K562 (cell line): ENCODE results near the gene PTCD3. TPM values are rescaled to one million over a fixed set of nuclear protein-coding genes. Genes with fewer than 3 reads are reported as not detected.

Experiments
- AFF1 ChIP-seq, 2 experiments: fragments of 450-650 bp; IDR thresholded peaks; 2 replicates each; pipeline ENCODE4 v1.6.1; 2018; ENCODE audit warnings: mild to moderate bottlenecking in 2 of 2, low read depth in 1 of 2; ENCODE audit not compliant: partially characterized antibody in 2 of 2
- ATF6 ChIP-seq: sonication (generic); formaldehyde crosslinking; IDR thresholded peaks from 2 replicates; pipeline ENCODE4 v1.4.0; 2020; ENCODE audit warnings: mild to moderate bottlenecking, missing genetic modification reagents
- ATF7 ChIP-seq: fragments of 450-650 bp; IDR thresholded peaks from 2 replicates; pipeline ENCODE4 v1.7.1; 2014; ENCODE audit warnings: mild to moderate bottlenecking, moderate library complexity
- CBFB ChIP-seq: sonication (generic); formaldehyde crosslinking; IDR thresholded peaks from 2 replicates; pipeline ENCODE4 v1.4.0; 2020; ENCODE audit warnings: mild to moderate bottlenecking, missing genetic modification reagents
- CC2D1A ChIP-seq: fragments of 450-650 bp; IDR thresholded peaks from 2 replicates; pipeline ENCODE4 v1.6.1; 2017; ENCODE audit warnings: mild to moderate bottlenecking
- CREB3L1 ChIP-seq: fragments of 450-650 bp; IDR thresholded peaks from 2 replicates; pipeline ENCODE4 v1.6.1; 2014; ENCODE audit warnings: low read depth, mild to moderate bottlenecking, moderate library complexity, borderline replicate concordance
- CSDE1 ChIP-seq, 2 experiments: fragments of 450-650 bp; IDR thresholded peaks; 2 replicates each; pipeline ENCODE4 v1.6.1; 2016; ENCODE audit warnings: mild to moderate bottlenecking in 1 of 2
- DIDO1 ChIP-seq: fragments of 450-650 bp; IDR thresholded peaks from 2 replicates; pipeline ENCODE4 v1.6.1; 2016; ENCODE audit warnings: low read depth, missing biosample characterization, missing genetic modification characterization
- DNMT1 ChIP-seq: fragments of 450-650 bp; IDR thresholded peaks from 2 replicates; pipeline ENCODE4 v1.6.1; 2016; ENCODE audit warnings: antibody characterized with exemption, mild to moderate bottlenecking
- GABPB1 ChIP-seq: sonication (generic); formaldehyde crosslinking; IDR thresholded peaks from 2 replicates; pipeline ENCODE4 v1.8.0; 2022; ENCODE audit warnings: mild to moderate bottlenecking, missing genetic modification reagents
- HDAC3 ChIP-seq: fragments of 450-650 bp; IDR thresholded peaks from 2 replicates; pipeline ENCODE4 v1.6.1; 2018; ENCODE audit warnings: borderline replicate concordance, mild to moderate bottlenecking, moderate library complexity; ENCODE audit not compliant: partially characterized antibody
- HMBOX1 ChIP-seq: sonication (generic); IDR thresholded peaks from 2 replicates; pipeline ENCODE4 v1.6.1; 2016
- HNRNPL ChIP-seq: fragments of 200-400 bp; formaldehyde crosslinking; IDR thresholded peaks from 2 replicates; pipeline ENCODE4 v1.6.1; 2017; ENCODE audit warnings: low read depth, mild to moderate bottlenecking, low read length
- KDM4B ChIP-seq, 2 experiments: fragments of 450-650 bp in 1 of 2; sonication (generic) in 1 of 2; IDR thresholded peaks; 2 replicates each; pipeline ENCODE4 v1.6.1; 2016 to 2017; ENCODE audit warnings: borderline replicate concordance in 2 of 2, antibody characterized with exemption in 1 of 2, low read depth in 1 of 2, mild to moderate bottlenecking in 1 of 2
- SAFB2 ChIP-seq: fragments of 200-400 bp; formaldehyde crosslinking; IDR thresholded peaks from 2 replicates; pipeline ENCODE4 v1.6.1; 2018; ENCODE audit warnings: borderline replicate concordance, low read length, low read depth, moderate library complexity; ENCODE audit not compliant: severe bottlenecking
- TEAD1 ChIP-seq, 2 experiments: fragments of 450-650 bp in 1 of 2; sonication (generic) in 1 of 2; formaldehyde crosslinking; IDR thresholded peaks; 2 replicates each; pipeline versions ENCODE4 v1.4.0 to v1.8.0; 2020 to 2022; ENCODE audit warnings: mild to moderate bottlenecking in 2 of 2, missing genetic modification reagents in 1 of 2
- TFAM ChIP-seq: fragments of 250-450 bp; sonication (Bioruptor Pico); conservative IDR thresholded peaks from 2 replicates; pipeline ENCODE4 v1.5.0; 2021; ENCODE audit warnings: mild to moderate bottlenecking, moderate library complexity
- ZFP30 ChIP-seq: fragments of 250-450 bp; sonication (Bioruptor Pico); IDR thresholded peaks from 2 replicates; pipeline ENCODE4 v1.8.0; 2022; ENCODE audit warnings: moderate library complexity, mild to moderate bottlenecking, inconsistent platforms, borderline replicate concordance
- ZNF24 ChIP-seq: fragments of 450-650 bp; IDR thresholded peaks from 2 replicates; pipeline ENCODE4 v1.6.1; 2016
- polyA plus RNA-seq, 8 experiments: library from polyadenylated mRNA; depleted of rRNA in 4 of 8; stranded (reverse) in 5 of 8; unstranded in 3 of 8; fragments of >200 nt; fragmentation: Nextera tagmentation in 2 of 8; fragmentation: Illumina TruSeq in 1 of 8; extraction: Ambion mirVana in 2 of 8; extraction: Trizol in 1 of 8; gene quantifications; 2 replicates each; pipeline versions ENCODE4 v1.2.1 to v1.2.3, GENCODE V29; 2011 to 2014; ENCODE audit warnings: inconsistent platforms in 1 of 8, missing spikeins in 1 of 8
- total RNA-seq, 7 experiments: library from RNA; depleted of rRNA in 6 of 7; stranded (reverse); fragments of >200 nt in 6 of 7; fragmentation: Illumina TruSeq in 2 of 7; extraction: Trizol in 2 of 7; gene quantifications; 2 replicates each; pipeline versions ENCODE4 v1.2.1 to v1.2.3, GENCODE V29; 2011 to 2021; ENCODE audit warnings: low replicate concordance in 1 of 7

Gene PTCD3
- total and polyA plus RNA-seq, 9 of the 15 experiments (the other 6 are each of a cell fraction or from before 2014, with no cell fraction given) = 65.2 to 241 (median 172) TPM

DNA sequence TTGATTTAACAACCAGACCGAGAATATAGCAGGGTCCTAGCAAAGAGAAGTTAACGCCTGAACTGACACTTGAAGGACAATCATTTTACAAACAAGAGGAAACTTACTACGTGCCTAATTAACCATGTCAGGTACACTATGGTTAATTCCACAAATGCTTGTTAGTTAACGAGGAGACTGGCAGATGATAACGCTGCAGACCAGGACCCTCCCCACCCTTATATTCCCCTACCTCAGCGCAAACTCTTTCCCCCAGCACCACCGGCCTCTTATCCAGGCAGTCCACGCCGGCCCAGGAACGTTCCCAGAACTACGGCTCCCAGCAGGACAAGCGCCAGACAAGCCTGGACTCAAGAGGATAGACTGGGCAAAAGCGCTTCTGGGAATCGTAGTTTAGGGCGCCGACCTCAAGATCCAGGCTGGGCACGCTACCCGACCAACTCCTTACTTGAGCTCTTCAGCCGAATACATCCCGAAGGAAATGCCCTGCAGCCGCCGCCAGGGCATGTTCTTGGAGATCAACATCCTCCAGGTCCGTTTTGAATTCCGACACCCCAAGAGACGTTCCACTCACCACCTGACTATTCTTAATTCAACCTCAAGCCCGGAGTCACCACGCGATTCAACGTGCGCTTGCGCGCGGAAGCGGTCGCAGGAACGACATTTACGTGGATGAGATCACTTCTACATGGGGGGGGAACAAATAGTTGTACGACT lies 625 bp upstream of the PTCD3 start, which contains the start of gene POLR1A (continued):
- 0 out of 2 replicates have a peak, but pooled peaks have one; percentile 40 for TF ChIP-seq HMBOX1
- TF ChIP-seq CREB3L1 = peak; percentile 89
- TF ChIP-seq TEAD1 (CRISPR knock-in tag; IDR thresholded peaks at IDR 0.05) = 0 out of 4 replicates have a peak, but pooled peaks of 1 of the 2 experiments have one; percentile 2
- no peak for TF ChIP-seq DNMT1
- no peak for TF ChIP-seq TFAM
- TF ChIP-seq SAFB2 = no peak
- TF ChIP-seq CSDE1 (IDR thresholded peaks at IDR 0.05) = no peak
- TF ChIP-seq CC2D1A = no peak
- TF ChIP-seq ZFP30 (CRISPR knock-in tag) = no peak
- peak; percentile 24 to 99 for TF ChIP-seq AFF1 (IDR thresholded peaks at IDR 0.05; ENCODE audit: low read depth in 1 of 2, partially characterized antibody in 2 of 2)
- TF ChIP-seq GABPB1 (CRISPR knock-in tag) = peak; percentile 56; the same call in 1 of the 2 replicates
- TF ChIP-seq ATF7 = no peak
- no peak for TF ChIP-seq DIDO1
- TF ChIP-seq KDM4B (IDR thresholded peaks at IDR 0.05; ENCODE audit: borderline replicate concordance in 2 of 2, low read depth in 1 of 2) = peak in 1 of 2 experiments; percentile 76; a peak in 1 of 4 replicates
- TF ChIP-seq HDAC3 = peak; percentile 96
- TF ChIP-seq HNRNPL = no peak
- TF ChIP-seq ZNF24 = peak; percentile 80
- no peak for TF ChIP-seq ATF6 (CRISPR knock-in tag)
- no peak for TF ChIP-seq CBFB (CRISPR knock-in tag)
